Activated T-helper 1 cell treated with anti-CD3 and anti-CD28 coated beads, Interleukin-12 subunit alpha, Interleukin-12 subunit beta, Interleukin-2, Interleukin-4 antibody, amounts not matched to agents 30 ng/mL and 10 ng/mL and 1 ng/mL, durations not matched to agents 14 hours and 24 hours and 36 hours (primary cell): ENCODE measurements around the gene PRUNE2. TPM values are rescaled to one million over a fixed set of nuclear protein-coding genes. Genes with fewer than 3 reads are reported as not detected.

Experiments used
- DNase-seq: peaks from one replicate; pipeline ENCODE4 v3.0.0; 2021; ENCODE audit warnings: low spot score
- H3K27ac Mint-ChIP-seq: one replicate; pipeline ENCODE4 v1.8.0; 2021; ENCODE audit warnings: mild to moderate bottlenecking, mixed read lengths
- H3K27me3 Mint-ChIP-seq: one replicate; pipeline ENCODE4 v1.8.0; 2022; ENCODE audit warnings: mild to moderate bottlenecking, moderate library complexity, mixed read lengths; ENCODE audit not compliant: insufficient read depth
- H3K36me3 Mint-ChIP-seq: one replicate; pipeline ENCODE4 v1.8.0; 2021; ENCODE audit warnings: low read depth, mixed read lengths
- H3K4me1 Mint-ChIP-seq: one replicate; pipeline ENCODE4 v1.8.0; 2021; ENCODE audit warnings: low read depth, mixed read lengths
- H3K4me3 Mint-ChIP-seq: one replicate; pipeline ENCODE4 v1.8.0; 2021; ENCODE audit warnings: mild to moderate bottlenecking, moderate library complexity, mixed read lengths
- H3K9me3 Mint-ChIP-seq: one replicate; pipeline ENCODE4 v1.8.0; 2021; ENCODE audit warnings: mixed read lengths
- intact Hi-C: fragments of 100-400 bp; cut with micrococcal nuclease; formaldehyde crosslinking; loops from one replicate; pipeline ENCODE4 v1.15.1; 2024
- total RNA-seq: library from RNA; stranded (reverse); gene quantifications from 2 replicates; pipeline ENCODE4 v1.2.3, GENCODE V29; 2022

The PRUNE2 gene
- total RNA-seq, 1 donor from 2014 or later, result 0.57 TPM

- no peak overlapping the region for H3K4me3 Mint-ChIP-seq
- H3K9me3 Mint-ChIP-seq, result peaks cover 11% of the 10 kb centered on the region
- peaks cover 5% of the 10 kb centered on the region for H3K36me3 Mint-ChIP-seq
- intact Hi-C loops, result loop anchor here (10.0 kb wide), 1 partner anchor 549 kb away; no protein-coding TSS in a partner anchor
- no peak for DNase-seq
- H3K27ac Mint-ChIP-seq, result no peak overlapping the region
- no peaks in the 10 kb centered on the region for H3K27me3 Mint-ChIP-seq
- peaks cover 38% of the 10 kb centered on the region for H3K4me1 Mint-ChIP-seq
These were observed 331.8 kb downstream of the PRUNE2 start for GRCh38 chr9:76573905-76574760.

- no peak overlapping the region for H3K4me3 Mint-ChIP-seq
- no peak overlapping the region for H3K27ac Mint-ChIP-seq
- no peak for DNase-seq
- H3K4me1 Mint-ChIP-seq, result peaks cover 38% of the 10 kb centered on the region
- H3K9me3 Mint-ChIP-seq, result peaks cover 11% of the 10 kb centered on the region
- peaks cover 2% of the 10 kb centered on the region for H3K27me3 Mint-ChIP-seq
- H3K36me3 Mint-ChIP-seq, result peaks cover 5% of the 10 kb centered on the region
- intact Hi-C loops, result loop anchor here (10.0 kb wide), 1 partner anchor 549 kb away; no protein-coding TSS in a partner anchor
These were observed 332.5 kb downstream of the PRUNE2 start for GRCh38 chr9:76573408-76573807.

DNA sequence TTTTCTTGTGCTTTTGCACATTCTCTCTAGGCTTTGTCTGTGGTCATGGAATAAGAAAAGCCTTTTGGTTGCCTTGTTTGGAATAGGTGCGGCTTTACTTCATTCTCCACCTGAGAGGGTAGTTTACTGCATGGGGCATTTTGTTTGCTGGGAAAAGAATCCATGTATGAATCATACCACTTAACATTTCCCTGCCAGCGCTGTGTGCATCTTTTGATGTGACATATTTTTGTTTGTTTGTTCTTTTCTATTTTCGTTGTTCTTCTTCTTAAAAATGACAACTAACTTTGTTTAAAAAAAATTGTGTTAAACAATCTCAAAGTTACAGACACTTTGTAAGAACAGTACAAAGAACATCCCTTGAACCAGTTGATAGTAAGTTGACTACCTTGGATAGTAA is 333.8 kb downstream of the PRUNE2 start:
- Mint-ChIP-seq H3K27ac (no peak overlapping the region), H3K27me3 (peaks cover 2% of the 10 kb centered on the region), H3K4me1 (peaks cover 30% of the 10 kb centered on the region), H3K36me3 (peaks cover 5% of the 10 kb centered on the region), H3K4me3 (no peak overlapping the region), H3K9me3 (peaks cover 11% of the 10 kb centered on the region)
- intact Hi-C loops, result loop anchor here (10.0 kb wide), 1 partner anchor 547 kb away; no protein-coding TSS in a partner anchor
- DNase-seq, result no peak

GRCh38 chr9:76571743-76572146 is 334.2 kb downstream of the PRUNE2 start:
- intact Hi-C loops, result loop anchor here (10.0 kb wide), 1 partner anchor 547 kb away; no protein-coding TSS in a partner anchor
- Mint-ChIP-seq H3K9me3 (peaks cover 11% of the 10 kb centered on the region), H3K36me3 (peaks cover 5% of the 10 kb centered on the region), H3K27ac (no peak overlapping the region), H3K4me1 (peaks cover 28% of the 10 kb centered on the region), H3K27me3 (peaks cover 2% of the 10 kb centered on the region), H3K4me3 (peak overlapping the region; percentile 51)
- DNase-seq, result no peak

GRCh38 chr9:76571288-76571687 is 334.6 kb downstream of the PRUNE2 start:
- peaks cover 5% of the 10 kb centered on the region for H3K36me3 Mint-ChIP-seq
- no peak overlapping the region for H3K27ac Mint-ChIP-seq
- H3K4me1 Mint-ChIP-seq, result peaks cover 23% of the 10 kb centered on the region
- peaks cover 11% of the 10 kb centered on the region for H3K9me3 Mint-ChIP-seq
- intact Hi-C loops, result loop anchor here (10.0 kb wide), 1 partner anchor 546 kb away; no protein-coding TSS in a partner anchor
- H3K27me3 Mint-ChIP-seq, result peaks cover 2% of the 10 kb centered on the region
- DNase-seq, result no peak
- peak overlapping the region; percentile 73 for H3K4me3 Mint-ChIP-seq

DNA sequence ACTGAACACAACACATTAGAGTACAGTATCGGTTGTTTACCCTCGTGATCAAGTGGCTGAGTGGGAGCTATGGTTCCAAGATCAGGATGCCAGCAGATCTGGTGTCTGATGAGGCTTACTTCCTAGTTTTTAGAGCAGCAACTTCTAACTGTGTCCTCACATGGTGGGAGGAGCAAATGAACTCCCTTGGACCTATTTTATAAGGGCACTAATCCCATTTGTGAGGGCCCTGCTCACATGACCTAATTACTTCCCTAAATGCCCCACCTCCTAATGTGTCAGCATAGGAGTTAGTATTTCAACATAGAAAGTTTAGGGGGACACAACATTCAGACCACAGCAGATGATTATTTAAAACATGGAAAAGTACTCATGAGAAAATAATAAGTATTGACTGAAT is 335.1 kb downstream of the PRUNE2 start:
- peaks cover 2% of the 10 kb centered on the region for H3K27me3 Mint-ChIP-seq
- DNase-seq, result no peak
- H3K27ac Mint-ChIP-seq, result no peak overlapping the region
- intact Hi-C loops, result loop anchor here (10.0 kb wide), 1 partner anchor 546 kb away; no protein-coding TSS in a partner anchor
- peaks cover 19% of the 10 kb centered on the region for H3K4me1 Mint-ChIP-seq
- H3K9me3 Mint-ChIP-seq, result peaks cover 11% of the 10 kb centered on the region
- peaks cover 5% of the 10 kb centered on the region for H3K36me3 Mint-ChIP-seq
- peak overlapping the region; percentile 73 for H3K4me3 Mint-ChIP-seq

DNA sequence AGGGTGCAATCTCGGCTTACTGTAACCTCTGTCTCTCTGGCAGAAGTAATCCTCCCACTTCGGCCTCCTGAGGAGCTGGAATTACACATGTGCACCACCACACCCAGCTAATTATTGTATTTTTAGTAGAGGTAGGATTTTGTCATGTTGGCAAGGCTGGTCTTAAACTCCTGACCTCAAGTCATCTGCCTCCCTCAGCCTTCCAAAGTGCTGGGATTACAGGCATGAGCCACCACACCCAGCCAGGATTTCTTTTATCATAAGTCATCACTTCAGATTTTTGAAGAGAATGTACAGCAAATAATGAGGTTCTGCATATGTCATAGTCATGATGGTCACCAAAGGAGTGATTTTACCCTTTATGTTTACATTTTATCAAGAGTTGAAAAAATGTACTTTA is 338.8 kb downstream of the PRUNE2 start:
- Mint-ChIP-seq H3K27me3 (peaks cover 2% of the 10 kb centered on the region), H3K27ac (no peak overlapping the region), H3K9me3 (peaks cover 11% of the 10 kb centered on the region), H3K4me3 (no peak overlapping the region), H3K4me1 (peaks cover 14% of the 10 kb centered on the region), H3K36me3 (peaks cover 5% of the 10 kb centered on the region)
- DNase-seq, result no peak
- intact Hi-C loops, result no loop called here

DNA sequence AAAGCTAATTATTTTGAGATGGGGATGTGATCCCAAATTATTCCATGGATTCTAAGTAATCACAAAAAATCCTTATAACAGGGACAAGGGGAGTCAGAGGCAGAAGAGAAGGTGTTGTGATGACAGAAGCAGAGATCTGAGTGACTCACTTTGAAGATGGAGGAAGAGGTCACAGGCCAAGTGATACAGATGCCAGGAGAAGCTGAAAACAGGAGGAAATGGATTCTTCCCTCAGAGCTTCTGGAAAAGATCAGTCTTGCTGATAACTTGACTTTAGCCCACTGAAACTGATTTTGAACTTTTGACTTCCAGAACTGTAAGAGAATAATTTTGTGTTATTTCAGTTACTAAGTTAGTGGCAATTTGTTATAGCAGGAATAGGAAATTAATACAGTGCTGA is 341.6 kb downstream of the PRUNE2 start:
- Mint-ChIP-seq H3K27me3 (peaks cover 7% of the 10 kb centered on the region), H3K36me3 (peaks cover 5% of the 10 kb centered on the region), H3K9me3 (no peaks in the 10 kb centered on the region), H3K27ac (no peak overlapping the region), H3K4me1 (peaks cover 5% of the 10 kb centered on the region), H3K4me3 (no peak overlapping the region)
- intact Hi-C loops, result loop anchor here (5.0 kb wide), 1 partner anchor 88 kb away; no protein-coding TSS in a partner anchor
- no peak for DNase-seq

GRCh38 chr9:76562511-76562911 is 343.4 kb downstream of the PRUNE2 start:
- peaks cover 5% of the 10 kb centered on the region for H3K4me1 Mint-ChIP-seq
- peaks cover 5% of the 10 kb centered on the region for H3K27me3 Mint-ChIP-seq
- DNase-seq, result no peak
- H3K27ac Mint-ChIP-seq, result peak overlapping the region; percentile 67
- H3K36me3 Mint-ChIP-seq, result peaks cover 4% of the 10 kb centered on the region
- H3K4me3 Mint-ChIP-seq, result no peak overlapping the region
- intact Hi-C loops, result loop anchor here (2.0 to 5.0 kb wide), 3 partner anchors 14 to 116 kb away; no protein-coding TSS in a partner anchor
- no peaks in the 10 kb centered on the region for H3K9me3 Mint-ChIP-seq

DNA sequence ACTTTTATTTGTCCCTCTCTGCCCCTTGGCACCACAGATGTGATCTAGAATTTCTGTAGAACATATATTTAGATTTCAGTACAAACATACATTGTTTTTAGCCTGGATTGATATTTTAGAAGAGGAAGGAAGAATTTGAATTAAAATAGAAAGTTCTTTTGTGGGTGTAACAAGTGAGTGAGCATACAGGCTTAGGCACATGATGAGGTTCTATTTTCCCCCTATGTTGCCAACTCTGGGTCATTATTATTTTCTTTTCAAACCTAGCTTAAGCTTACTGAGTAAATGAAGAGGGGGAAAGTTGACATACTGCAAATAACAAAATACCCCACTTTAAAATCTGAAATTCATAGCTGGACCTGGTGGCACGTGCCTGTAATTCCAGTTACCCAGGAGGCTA is 344.0 kb downstream of the PRUNE2 start:
- Mint-ChIP-seq H3K27ac (no peak overlapping the region), H3K27me3 (peaks cover 5% of the 10 kb centered on the region), H3K9me3 (no peaks in the 10 kb centered on the region), H3K4me3 (no peak overlapping the region), H3K36me3 (peaks cover 4% of the 10 kb centered on the region), H3K4me1 (peaks cover 5% of the 10 kb centered on the region)
- DNase-seq, result no peak
- intact Hi-C loops, result loop anchor here (2.0 to 5.0 kb wide), 3 partner anchors 15 to 115 kb away; no protein-coding TSS in a partner anchor

Other genes starting within 250 kb of the PRUNE2 start
- gene PCA3, start 141.7 kb downstream of the PRUNE2 start, total RNA-seq, result not detected in 2 replicates
- gene FOXB2, start 113.5 kb upstream of the PRUNE2 start, total RNA-seq, result not detected in 2 replicates